Naive thymus-derived CD8-positive, alpha-beta T cell (primary cell): Measurements from ENCODE around the gene GATM. TPM values are rescaled to one million over a fixed set of nuclear protein-coding genes. Genes with fewer than 3 reads are reported as not detected.
A peak's percentile ranks its signal among the peaks of the same experiment; 100 is the strongest.

Experiments used
- ATAC-seq, 2 donors: fragments of 150-1000 bp; cut with Tn5 transposase in 1 of 2; sonication (Bioruptor Pico), chemical (Tn5 transposase) in 1 of 2; 1 replicate in 1 of 2; 2 replicates in 1 of 2; pipeline ENCODE4 v1.10.0; 2021; ENCODE audit warnings: mild to moderate bottlenecking in 2 of 2, moderate library complexity in 2 of 2
- POLR2A ChIA-PET: fragments of 350-600 bp; sonication (Branson Sonifier 250); formaldehyde crosslinking; loops from one replicate; lab custom pipeline; 2021; ENCODE audit warnings: antibody characterized with exemption; lab: Charles Lee
- DNase-seq, 10 donors: peaks; one replicate each; pipeline versions ENCODE4 v3.0.0 to v3.0.0-alpha.2; 2020 to 2022
- H3K27ac Mint-ChIP-seq, 10 donors: one replicate each; pipeline ENCODE4 v1.8.0; 2020 to 2022; ENCODE audit warnings: mild to moderate bottlenecking in 10 of 10, mixed read lengths in 10 of 10, moderate library complexity in 4 of 10, inconsistent platforms in 1 of 10
- H3K27me3 Mint-ChIP-seq, 5 donors: one replicate each; pipeline ENCODE4 v1.8.0; 2021 to 2022; ENCODE audit warnings: mixed read lengths in 5 of 5
- H3K36me3 Mint-ChIP-seq, 3 donors: one replicate each; pipeline ENCODE4 v1.8.0; 2020 to 2022; ENCODE audit warnings: mixed read lengths in 3 of 3, mild to moderate bottlenecking in 2 of 3, inconsistent platforms in 1 of 3
- H3K4me1 Mint-ChIP-seq, 4 donors: one replicate each; pipeline ENCODE4 v1.8.0; 2021 to 2022; ENCODE audit warnings: mixed read lengths in 4 of 4
- H3K4me3 Mint-ChIP-seq, 10 donors: one replicate each; pipeline ENCODE4 v1.8.0; 2020 to 2022; ENCODE audit warnings: mild to moderate bottlenecking in 10 of 10, mixed read lengths in 10 of 10, moderate library complexity in 6 of 10, inconsistent platforms in 1 of 10
- H3K9me3 Mint-ChIP-seq, 9 donors: one replicate each; pipeline ENCODE4 v1.8.0; 2020 to 2022; ENCODE audit warnings: mixed read lengths in 9 of 9, mild to moderate bottlenecking in 3 of 9, inconsistent platforms in 1 of 9, moderate library complexity in 1 of 9
- polyA plus RNA-seq, 3 donors: library from polyadenylated mRNA; unstranded; fragments of 300-500 nt; fragmentation: Illumina TruSeq; gene quantifications; one replicate each; pipeline ENCODE4 v1.2.3, GENCODE V29; 2021
- total RNA-seq, 8 experiments: library from RNA in 2 of 8; stranded (reverse) in 2 of 8; gene quantifications; one replicate each; pipeline ENCODE4 v1.2.3 and lab custom pipeline; 2021 to 2026

Gene GATM
- total and polyA plus RNA-seq, 5 experiments from 2014 or later: 0.48 to 5.3 (median 4.0) TPM; not detected in 1

DNA sequence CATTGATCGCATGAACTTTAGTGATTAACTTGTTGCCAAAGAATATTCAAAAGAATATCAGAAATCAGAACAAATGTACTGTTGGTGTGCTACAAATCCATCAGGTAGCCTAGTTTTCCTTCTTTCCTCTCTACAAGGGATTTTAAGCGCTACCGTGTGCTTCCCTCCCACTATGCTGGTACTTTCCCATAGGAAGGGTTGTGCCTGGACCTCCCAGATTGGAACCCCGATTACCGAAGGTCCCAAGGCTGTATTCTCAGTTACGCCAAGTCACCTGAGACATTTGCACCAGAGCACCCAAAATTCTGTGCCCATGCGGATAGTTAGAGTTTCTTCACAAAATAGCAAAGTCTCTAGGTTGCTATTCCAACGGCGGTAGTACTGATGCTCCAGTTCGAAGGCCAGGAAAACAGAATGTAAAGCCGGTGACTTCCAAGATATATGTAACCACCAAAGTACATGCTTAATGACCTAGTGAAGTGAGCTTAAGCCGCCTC is 23.4 kb upstream of the GATM start:
- peak in 1 of 2 donors; percentile 17 for ATAC-seq
- DNase-seq: no peak
- POLR2A ChIA-PET: interaction anchor here (0.6 to 2.6 kb wide), 19 partner anchors 10 to 1114 kb away, joined by 3 to 50 read pairs (median 3); partner anchors contain the start of genes BLOC1S6 and SQOR
- Mint-ChIP-seq H3K27me3 (peaks cover 0 to 8% (median 0%) of the 10 kb centered on the region in 5 donors), H3K36me3 (peaks cover 0 to 18% (median 3%) of the 10 kb centered on the region in 3 donors), H3K4me3 (peak overlapping the region; percentile 92 to 97 (median 96)), H3K4me1 (peaks cover 8 to 40% (median 33%) of the 10 kb centered on the region in 4 donors), H3K9me3 (no peaks in the 10 kb centered on the region), H3K27ac (peak overlapping the region; percentile 82 to 99 (median 97))

GRCh38 chr15:45399381-45400212 is 21.3 kb upstream of the GATM start:
- Mint-ChIP-seq H3K36me3 (no peaks in the 10 kb centered on the region), H3K27ac (peak overlapping the region in 1 of 10 donors; percentile 18), H3K4me1 (peaks cover 4 to 26% (median 20%) of the 10 kb centered on the region in 4 donors), H3K9me3 (no peaks in the 10 kb centered on the region), H3K4me3 (peak overlapping the region in 2 of 10 donors; percentile 12 to 38), H3K27me3 (peaks cover 0 to 23% (median 6%) of the 10 kb centered on the region in 5 donors)
- ATAC-seq (no peak), DNase-seq (peak in 3 of 10 donors; percentile 44 to 53 (median 52))
- POLR2A ChIA-PET: interaction anchor here (1.2 kb wide), 1 partner anchor 58 kb away, joined by 3 read pairs; no protein-coding TSS in a partner anchor

- Mint-ChIP-seq H3K9me3 (no peaks in the 10 kb centered on the region), H3K4me3 (no peak overlapping the region), H3K27ac (no peak overlapping the region), H3K4me1 (peaks cover 3 to 13% (median 10%) of the 10 kb centered on the region in 4 donors), H3K27me3 (peaks cover 6 to 27% (median 14%) of the 10 kb centered on the region in 5 donors), H3K36me3 (no peaks in the 10 kb centered on the region)
- POLR2A ChIA-PET: no interaction called here
- no peak for DNase-seq
- ATAC-seq: no peak
These were observed 18.8 kb upstream of the GATM start for GRCh38 chr15:45397116-45397665.

GRCh38 chr15:45395943-45396342 is 17.6 kb upstream of the GATM start:
- no peak overlapping the region for H3K4me3 Mint-ChIP-seq
- no peaks in the 10 kb centered on the region for H3K9me3 Mint-ChIP-seq
- no peak for ATAC-seq
- POLR2A ChIA-PET: no interaction called here
- no peaks in the 10 kb centered on the region for H3K36me3 Mint-ChIP-seq
- peaks cover 0 to 10% (median under 1%) of the 10 kb centered on the region in 4 donors for H3K4me1 Mint-ChIP-seq
- H3K27me3 Mint-ChIP-seq: peaks cover 6 to 31% (median 17%) of the 10 kb centered on the region in 5 donors
- H3K27ac Mint-ChIP-seq: no peak overlapping the region
- DNase-seq: no peak

DNA sequence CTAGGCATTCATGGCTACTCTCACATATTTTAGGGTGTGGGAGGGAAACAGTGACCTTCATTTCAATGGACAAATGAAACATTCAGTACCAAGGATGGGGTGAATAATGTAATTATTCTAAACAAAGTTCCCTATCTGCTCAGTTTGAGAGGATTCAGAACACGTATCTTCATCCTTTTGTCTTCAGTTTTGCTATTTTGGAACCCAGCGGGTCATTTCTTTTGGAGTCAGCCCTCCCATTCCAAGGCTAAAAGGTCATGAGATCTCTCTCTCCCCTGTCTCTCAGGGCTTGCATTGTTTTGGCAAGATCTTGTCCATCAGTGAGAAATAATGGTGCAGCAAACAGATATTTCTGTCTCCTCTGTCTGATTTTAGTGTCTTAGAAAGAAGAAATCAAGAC is 16.3 kb upstream of the GATM start:
- H3K27me3 Mint-ChIP-seq: peaks cover 8 to 31% (median 22%) of the 10 kb centered on the region in 5 donors
- H3K4me1 Mint-ChIP-seq: peaks cover 0 to 12% (median 0%) of the 10 kb centered on the region in 4 donors
- H3K27ac Mint-ChIP-seq: no peak overlapping the region
- H3K9me3 Mint-ChIP-seq: no peaks in the 10 kb centered on the region
- ATAC-seq (no peak), DNase-seq (no peak)
- no peaks in the 10 kb centered on the region for H3K36me3 Mint-ChIP-seq
- POLR2A ChIA-PET: no interaction called here
- no peak overlapping the region for H3K4me3 Mint-ChIP-seq

DNA sequence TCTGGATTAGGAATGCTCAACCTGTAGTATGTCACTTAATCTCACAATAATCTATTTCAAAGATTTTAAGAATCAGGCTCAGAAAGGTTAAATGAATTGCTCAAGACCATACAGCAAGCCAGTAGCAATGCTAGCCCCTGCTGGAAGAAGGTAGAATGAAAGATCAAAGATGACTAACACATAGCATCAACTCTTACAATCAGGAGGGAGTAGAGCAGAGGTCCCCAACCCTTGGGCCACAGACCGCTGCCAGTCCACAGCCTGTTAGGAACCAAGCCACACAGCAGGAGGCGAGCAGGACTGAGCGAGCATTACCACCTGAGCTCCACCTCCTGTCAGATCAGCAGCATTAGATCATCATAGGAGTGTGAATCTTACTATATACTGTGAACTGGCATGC is 15.5 kb upstream of the GATM start:
- DNase-seq (no peak), ATAC-seq (peak in 1 of 2 donors; percentile 35)
- Mint-ChIP-seq H3K4me1 (peaks cover 0 to 9% (median 0%) of the 10 kb centered on the region in 4 donors), H3K27me3 (peaks cover 9 to 31% (median 25%) of the 10 kb centered on the region in 5 donors), H3K4me3 (no peak overlapping the region), H3K36me3 (no peaks in the 10 kb centered on the region), H3K27ac (no peak overlapping the region), H3K9me3 (no peaks in the 10 kb centered on the region)
- POLR2A ChIA-PET: no interaction called here

GRCh38 chr15:45392584-45392855 is 14.2 kb upstream of the GATM start:
- H3K36me3 Mint-ChIP-seq: no peaks in the 10 kb centered on the region
- POLR2A ChIA-PET: interaction anchor here (3.0 kb wide), 1 partner anchor 10 kb away, joined by 13 read pairs; a partner anchor contains a TSS
- H3K27ac Mint-ChIP-seq: peak overlapping the region in 1 of 10 donors; percentile 49

DNA sequence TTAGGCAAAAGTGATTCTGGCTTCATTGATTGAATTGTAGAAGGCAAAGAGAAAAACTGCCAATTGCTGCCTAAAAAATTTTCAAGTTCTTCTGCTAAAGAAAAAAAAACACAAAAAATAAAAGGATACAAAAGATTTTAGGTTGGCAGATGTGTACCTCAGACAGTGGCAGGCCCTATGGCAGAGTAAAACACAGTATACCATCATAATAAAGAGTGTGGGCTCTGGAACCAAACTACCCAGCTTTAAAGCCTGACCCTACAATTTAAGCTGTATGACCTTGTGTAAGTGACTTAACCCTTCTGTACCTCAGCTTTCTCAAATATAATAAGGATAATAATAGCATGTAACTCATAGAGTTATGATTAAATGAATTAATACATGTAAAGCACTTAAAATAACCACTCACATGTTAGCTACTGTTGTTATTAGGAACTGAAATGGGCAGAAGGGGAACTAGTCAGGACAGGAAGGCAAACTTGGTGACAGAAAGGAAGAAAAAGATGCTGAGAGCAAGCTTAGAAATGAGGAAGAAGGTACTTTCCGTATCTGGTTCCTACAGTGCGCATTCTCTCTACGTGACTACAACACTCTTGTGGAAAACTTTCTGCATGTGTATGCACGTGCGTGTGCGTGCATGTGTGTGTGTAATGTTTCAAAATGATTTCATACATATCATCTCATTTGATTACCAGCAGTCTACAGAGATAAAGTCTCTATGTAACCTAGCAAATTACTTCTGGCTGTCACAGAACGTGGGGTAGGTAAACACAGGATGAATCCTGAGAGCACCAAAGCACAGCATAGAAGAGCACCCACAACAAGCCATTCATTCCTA is 13.6 kb upstream of the GATM start:
- peak overlapping the region in 1 of 10 donors; percentile 49 for H3K27ac Mint-ChIP-seq
- peak in 1 of 2 donors; percentile 46 for ATAC-seq

More at GRCh38 chr15:45392584-45392855, 14.2 kb upstream of the GATM start:
- H3K27me3 Mint-ChIP-seq: peaks cover 12 to 31% (median 25%) of the 10 kb centered on the region in 5 donors
- H3K4me3 Mint-ChIP-seq: no peak overlapping the region
- DNase-seq (no peak), ATAC-seq (no peak)
- H3K4me1 Mint-ChIP-seq: peaks cover 0 to 9% (median 0%) of the 10 kb centered on the region in 4 donors
- H3K9me3 Mint-ChIP-seq: no peaks in the 10 kb centered on the region

DNA sequence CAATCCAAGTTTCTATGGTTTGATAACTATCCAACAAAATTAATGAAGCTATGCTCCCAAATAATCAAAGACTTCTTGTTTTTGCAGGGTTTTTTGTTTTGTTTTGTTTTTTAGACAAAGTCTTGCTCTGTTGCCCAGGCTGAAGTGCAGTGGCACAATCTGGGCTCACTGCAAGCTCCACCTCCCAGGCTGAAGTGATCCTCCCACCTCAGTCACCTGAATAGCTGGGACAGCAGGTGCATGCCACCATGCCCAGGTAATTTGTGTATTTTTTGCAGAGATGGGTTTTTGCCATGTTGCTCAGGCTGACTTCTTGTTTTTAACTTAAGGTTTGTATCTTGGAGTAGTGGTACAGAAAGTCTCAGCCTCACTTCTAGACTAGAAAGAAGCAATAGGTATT is 11.0 kb upstream of the GATM start:
- H3K27ac Mint-ChIP-seq: no peak overlapping the region
- peaks cover 8 to 36% (median 19%) of the 10 kb centered on the region in 5 donors for H3K27me3 Mint-ChIP-seq
- POLR2A ChIA-PET: interaction anchor here (1.2 kb wide), 1 partner anchor 13 kb away, joined by 3 read pairs; a partner anchor contains a TSS
- no peak overlapping the region for H3K4me3 Mint-ChIP-seq
- no peak for ATAC-seq
- no peak for DNase-seq
- H3K9me3 Mint-ChIP-seq: no peaks in the 10 kb centered on the region
- H3K36me3 Mint-ChIP-seq: no peaks in the 10 kb centered on the region
- peaks cover 0 to 9% (median 0%) of the 10 kb centered on the region in 4 donors for H3K4me1 Mint-ChIP-seq

More for the DNA sequence above, 13.6 kb upstream of the GATM start:
- Mint-ChIP-seq H3K4me3 (no peak overlapping the region), H3K4me1 (peaks cover 0 to 9% (median 0%) of the 10 kb centered on the region in 4 donors), H3K36me3 (no peaks in the 10 kb centered on the region), H3K27me3 (peaks cover 17 to 30% (median 25%) of the 10 kb centered on the region in 5 donors), H3K9me3 (no peaks in the 10 kb centered on the region)
- POLR2A ChIA-PET: interaction anchor here (3.0 kb wide), 1 partner anchor 10 kb away, joined by 13 read pairs; a partner anchor contains a TSS
- DNase-seq: no peak

DNA sequence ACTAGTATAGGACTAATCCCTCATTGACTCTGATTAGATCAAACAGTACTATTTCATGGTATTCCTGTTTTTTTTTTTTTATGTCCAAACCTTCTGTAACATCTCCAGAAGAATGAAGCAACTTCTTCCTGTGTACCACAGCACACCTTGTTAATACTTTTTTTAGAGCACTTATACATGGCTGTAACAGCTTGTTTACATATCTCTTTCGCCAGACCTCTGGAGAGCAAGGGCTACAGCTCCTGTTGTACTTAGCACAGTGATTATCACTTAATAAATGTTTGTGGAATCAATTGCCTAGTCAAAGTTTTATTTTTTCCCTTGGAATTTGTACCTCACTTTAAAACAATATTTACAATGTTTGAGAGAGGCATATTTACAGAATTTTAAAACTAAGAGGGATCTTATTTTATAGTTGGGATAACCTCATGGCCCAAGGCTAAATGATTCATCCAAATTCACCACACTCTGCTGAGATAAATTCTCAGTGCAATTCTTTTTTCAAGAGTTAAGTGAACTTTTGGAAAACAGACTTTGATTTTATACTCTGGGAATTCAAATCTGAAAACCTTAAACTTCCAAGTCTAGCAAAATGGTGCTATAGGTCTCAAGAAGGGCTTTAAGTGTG is 9.2 kb upstream of the GATM start:
- POLR2A ChIA-PET: no interaction called here
- peaks cover 7 to 29% (median 16%) of the 10 kb centered on the region in 5 donors for H3K27me3 Mint-ChIP-seq
- H3K27ac Mint-ChIP-seq: no peak overlapping the region
- H3K4me3 Mint-ChIP-seq: no peak overlapping the region
- no peaks in the 10 kb centered on the region for H3K9me3 Mint-ChIP-seq
- H3K4me1 Mint-ChIP-seq: peaks cover 0 to 9% (median 0%) of the 10 kb centered on the region in 4 donors
- ATAC-seq (no peak), DNase-seq (no peak)
- H3K36me3 Mint-ChIP-seq: no peaks in the 10 kb centered on the region

DNA sequence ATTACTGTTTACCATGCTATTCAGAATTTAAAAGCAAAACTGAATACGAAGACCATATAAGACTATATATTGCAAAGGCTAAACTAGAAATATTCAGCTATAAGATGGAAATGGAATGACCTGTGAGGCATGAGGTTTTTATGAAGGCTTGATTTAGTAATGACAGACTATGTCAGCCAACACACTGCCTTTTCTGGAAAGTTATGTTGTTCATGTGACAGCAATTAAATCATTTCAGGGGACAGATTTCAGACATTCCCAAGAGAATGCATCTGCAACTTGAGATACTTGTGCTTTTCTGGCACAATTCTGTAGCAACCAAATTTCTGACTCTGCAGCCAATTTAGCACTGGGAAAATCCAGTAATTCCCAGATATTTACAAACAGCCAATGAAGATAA is 8.6 kb upstream of the GATM start:
- Mint-ChIP-seq H3K4me1 (peaks cover 0 to 6% (median 0%) of the 10 kb centered on the region in 4 donors), H3K27ac (no peak overlapping the region), H3K27me3 (peaks cover 2 to 25% (median 15%) of the 10 kb centered on the region in 5 donors), H3K36me3 (no peaks in the 10 kb centered on the region), H3K9me3 (no peaks in the 10 kb centered on the region), H3K4me3 (no peak overlapping the region)
- DNase-seq (no peak), ATAC-seq (no peak)
- POLR2A ChIA-PET: no interaction called here

- H3K36me3 Mint-ChIP-seq: no peaks in the 10 kb centered on the region
- no peaks in the 10 kb centered on the region for H3K9me3 Mint-ChIP-seq
- peaks cover 0 to 2% (median 0%) of the 10 kb centered on the region in 4 donors for H3K4me1 Mint-ChIP-seq
- ATAC-seq (no peak), DNase-seq (no peak)
- no peak overlapping the region for H3K27ac Mint-ChIP-seq
- H3K4me3 Mint-ChIP-seq: no peak overlapping the region
- peaks cover 0 to 27% (median 13%) of the 10 kb centered on the region in 5 donors for H3K27me3 Mint-ChIP-seq
- POLR2A ChIA-PET: no interaction called here
These were observed 8.1 kb upstream of the GATM start for GRCh38 chr15:45386420-45386819.
